Measurements from ENCODE around the gene PUM1.

The PUM1 gene

DNA sequence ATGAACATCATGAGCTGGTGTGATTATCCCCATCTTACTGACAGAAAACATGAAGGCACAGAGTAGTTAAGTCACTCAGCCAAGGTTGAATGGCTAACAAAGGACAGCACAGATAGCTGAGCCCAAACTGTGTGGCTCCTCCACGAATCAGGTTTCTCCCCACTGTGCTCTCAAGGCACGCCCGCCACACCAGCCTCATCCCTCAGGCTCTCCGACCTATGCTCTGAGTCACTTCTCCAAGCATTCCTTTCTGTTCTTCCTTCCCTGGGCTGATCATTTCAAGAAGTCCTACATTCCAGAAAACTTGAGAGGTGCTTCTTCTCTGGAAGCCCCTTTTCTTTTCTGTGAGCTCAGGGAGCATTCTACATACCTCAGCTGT lies 131.7 kb downstream of the PUM1 start:
- H3K27ac ChIP-seq: peak overlapping the region; percentile 37; the same call in 1 of the 2 replicates
- no peak for TF ChIP-seq ZFX (IDR thresholded peaks at IDR 0.05; ENCODE audit: borderline replicate concordance)
- no peak for TF ChIP-seq CTCF (IDR thresholded peaks at IDR 0.05)

GRCh38 chr1:30930631-30931173 lies 134.8 kb downstream of the PUM1 start:
- TF ChIP-seq CTCF (IDR thresholded peaks at IDR 0.05) (no peak), ZFX (IDR thresholded peaks at IDR 0.05; ENCODE audit: borderline replicate concordance) (no peak)
- peak overlapping the region; percentile 27 for H3K27ac ChIP-seq

DNA sequence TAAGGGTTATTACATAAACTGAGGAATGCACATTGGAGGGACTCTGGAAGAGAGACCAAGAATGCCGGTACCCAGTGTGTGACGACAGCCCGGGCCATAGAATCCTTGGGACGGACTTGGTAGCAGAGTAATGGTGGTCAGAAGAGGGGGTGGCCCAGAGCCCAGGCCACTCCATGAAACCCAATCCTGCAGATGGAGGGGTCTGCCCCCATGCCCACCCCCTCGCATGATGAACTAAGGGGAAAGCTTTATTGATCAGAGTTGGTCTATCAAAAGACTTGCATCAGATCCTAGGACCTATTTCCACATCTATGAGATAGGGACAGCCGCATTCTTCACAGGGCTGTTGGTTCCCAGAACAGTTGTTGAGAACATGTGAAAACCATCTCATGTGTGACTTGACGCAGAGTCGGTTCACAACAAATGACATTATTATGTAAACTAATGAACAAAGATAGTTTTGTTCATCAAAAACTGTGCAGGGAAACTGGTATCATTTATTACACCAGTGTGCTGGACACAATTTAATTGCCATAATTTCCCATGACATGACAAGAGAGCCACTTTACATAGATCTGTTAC lies 135.5 kb downstream of the PUM1 start:
- TF ChIP-seq CTCF (IDR thresholded peaks at IDR 0.05): no peak
- TF ChIP-seq ZFX (IDR thresholded peaks at IDR 0.05; ENCODE audit: borderline replicate concordance): no peak
- peak overlapping the region; percentile 27 for H3K27ac ChIP-seq

- TF ChIP-seq CTCF (IDR thresholded peaks at IDR 0.05): peak; percentile 85
- TF ChIP-seq ZFX (IDR thresholded peaks at IDR 0.05; ENCODE audit: borderline replicate concordance): no peak
- H3K27ac ChIP-seq: peak overlapping the region; percentile 27; the same call in 1 of the 2 replicates
Observed at GRCh38 chr1:30929135-30929889, 136.2 kb downstream of the PUM1 start.

DNA sequence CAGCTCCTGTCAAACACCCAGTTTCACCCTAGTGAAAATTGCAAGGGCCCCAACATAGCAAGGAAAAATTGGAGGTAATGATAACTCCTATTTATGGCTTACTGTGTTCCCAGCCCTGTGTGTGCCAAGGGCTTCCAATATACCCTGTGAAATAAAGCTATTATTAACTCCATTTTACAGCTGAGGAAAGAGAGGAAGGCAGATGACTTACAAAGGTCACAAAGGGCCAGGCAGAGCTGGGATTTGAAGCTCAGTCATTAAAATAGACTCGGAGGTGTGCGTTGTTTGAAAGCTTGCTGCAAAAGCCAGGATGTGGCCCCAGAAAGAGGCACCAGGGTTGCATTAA lies 136.8 kb downstream of the PUM1 start:
- TF ChIP-seq ZFX (IDR thresholded peaks at IDR 0.05; ENCODE audit: borderline replicate concordance) (no peak), CTCF (IDR thresholded peaks at IDR 0.05) (no peak)
- H3K27ac ChIP-seq: no peak overlapping the region

DNA sequence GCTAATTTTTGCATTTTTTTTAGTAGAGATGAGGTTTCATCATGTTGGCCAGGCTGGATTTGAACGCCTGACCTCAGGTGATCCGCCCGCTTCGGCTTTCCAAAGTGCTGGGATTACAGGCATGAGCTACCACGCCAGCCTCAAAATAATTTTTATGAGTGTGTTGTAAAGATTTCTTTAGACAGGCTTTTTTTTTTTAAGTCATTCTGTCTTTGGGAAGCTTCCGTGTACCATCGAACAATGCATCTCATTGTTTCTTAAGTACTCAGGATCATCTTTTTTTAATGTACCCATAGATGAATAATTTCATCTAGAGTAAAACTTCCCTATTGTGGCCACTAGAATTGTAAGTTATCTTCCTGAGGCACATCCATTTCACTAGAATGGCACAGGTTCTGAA lies 137.3 kb downstream of the PUM1 start:
- no peak for TF ChIP-seq CTCF (IDR thresholded peaks at IDR 0.05)
- no peak for TF ChIP-seq ZFX (IDR thresholded peaks at IDR 0.05; ENCODE audit: borderline replicate concordance)
- no peak overlapping the region for H3K27ac ChIP-seq

GRCh38 chr1:30927448-30927847 lies 138.1 kb downstream of the PUM1 start:
- no peak overlapping the region for H3K27ac ChIP-seq
- TF ChIP-seq ZFX (IDR thresholded peaks at IDR 0.05; ENCODE audit: borderline replicate concordance) (no peak), CTCF (IDR thresholded peaks at IDR 0.05) (no peak)

Data from 22Rv1 (cell line).